T-helper 1 cell (primary cell): ENCODE results near the gene LILRA5.
"Not testable (repeated sequence)": the region's sequence is repeated elsewhere in the genome, so short reads cannot be mapped to it uniquely, and the experiment has no call there.

ENCODE experiments used
- DNase-seq, 5 donors: peaks; one replicate each; pipeline ENCODE4 v3.0.0-alpha.2; 2012 to 2020

LILRA5 gene

DNA sequence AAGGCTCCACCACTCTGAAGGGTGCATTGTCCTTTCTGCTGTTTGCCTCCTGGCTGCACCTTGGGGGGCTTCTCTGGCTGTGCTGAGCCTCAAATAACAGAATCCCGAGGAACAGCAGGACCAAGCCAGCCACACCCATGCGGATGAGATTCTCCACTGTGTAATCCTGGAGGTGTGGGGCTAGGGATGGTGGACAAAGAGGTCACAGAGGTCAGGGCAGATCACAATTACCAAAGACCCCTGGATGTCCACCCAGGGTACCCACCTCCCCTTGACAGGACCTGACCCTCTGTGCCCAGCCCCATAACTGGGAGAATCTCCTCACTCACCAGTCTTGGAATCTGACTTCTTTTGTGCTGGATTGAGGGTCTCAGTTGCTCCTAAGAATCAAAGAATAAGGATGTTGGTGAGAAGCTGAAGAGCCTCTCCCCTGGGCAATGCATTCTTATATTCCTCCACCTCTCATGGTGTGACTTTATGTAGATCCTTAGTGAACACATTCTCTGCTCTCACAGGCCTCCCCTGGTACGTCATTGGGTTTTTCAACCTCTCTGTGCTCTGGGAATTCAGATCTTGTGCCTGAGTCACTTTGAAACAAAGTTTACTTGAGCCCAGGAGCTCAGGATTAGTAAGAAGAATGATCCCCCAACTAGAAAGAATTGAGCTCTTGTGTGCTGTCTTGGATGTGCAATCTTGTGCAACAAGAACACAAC lies 20.8 kb upstream of the LILRA5 start:
- DNase-seq, result no peak

GRCh38 chr19:54332149-54332548 lies 19.2 kb upstream of the LILRA5 start:
- no peak for DNase-seq

GRCh38 chr19:54331626-54332025 lies 18.7 kb upstream of the LILRA5 start:
- no peak for DNase-seq

GRCh38 chr19:54329476-54330165 lies 16.7 kb upstream of the LILRA5 start:
- no peak for DNase-seq

DNA sequence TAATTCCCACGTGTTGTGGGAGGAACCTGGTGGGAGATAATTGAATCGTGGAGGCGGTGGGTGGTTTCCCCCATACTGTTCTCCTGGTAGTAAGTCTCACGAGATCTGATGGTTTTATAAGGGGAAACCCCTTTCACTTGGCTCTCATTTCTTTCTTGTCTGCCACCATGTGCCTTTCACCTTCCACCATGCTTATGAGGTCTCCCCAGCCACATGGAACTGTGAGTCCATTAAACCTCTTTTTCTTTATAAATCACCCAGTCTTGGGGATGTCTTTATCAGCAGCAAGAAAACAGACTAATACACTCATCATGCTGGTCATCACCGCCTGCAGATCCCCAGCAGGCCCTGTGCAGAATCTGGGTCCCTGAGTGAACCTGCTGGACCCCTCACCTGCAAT lies 15.8 kb upstream of the LILRA5 start:
- not testable (repeated sequence) for DNase-seq

- no peak for DNase-seq
These were observed 12.7 kb upstream of the LILRA5 start for GRCh38 chr19:54325631-54326030.

DNA sequence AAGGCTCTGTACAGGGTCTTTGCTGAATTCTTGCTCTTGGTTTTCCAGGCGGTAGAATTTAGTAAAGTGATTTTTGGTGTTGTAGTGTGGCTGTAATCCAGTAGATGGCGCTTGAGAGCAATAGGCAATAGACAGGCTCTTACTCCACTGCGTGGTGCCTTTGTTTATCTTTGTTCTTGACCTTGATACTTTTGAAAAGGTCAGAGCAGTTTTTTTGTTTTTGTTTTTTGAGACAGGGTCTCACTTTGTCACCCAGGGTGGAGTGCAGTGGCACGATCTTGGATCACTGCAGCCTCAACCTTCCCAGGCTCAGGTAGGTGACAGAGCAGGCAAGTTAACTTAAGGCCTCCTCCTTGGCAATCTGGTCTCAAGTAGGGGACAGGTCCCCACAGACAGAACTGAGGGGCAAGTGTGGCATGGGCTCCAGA lies 12.2 kb upstream of the LILRA5 start:
- peak in 4 of 5 donors; percentile 19 to 51 (median 44) for DNase-seq

DNA sequence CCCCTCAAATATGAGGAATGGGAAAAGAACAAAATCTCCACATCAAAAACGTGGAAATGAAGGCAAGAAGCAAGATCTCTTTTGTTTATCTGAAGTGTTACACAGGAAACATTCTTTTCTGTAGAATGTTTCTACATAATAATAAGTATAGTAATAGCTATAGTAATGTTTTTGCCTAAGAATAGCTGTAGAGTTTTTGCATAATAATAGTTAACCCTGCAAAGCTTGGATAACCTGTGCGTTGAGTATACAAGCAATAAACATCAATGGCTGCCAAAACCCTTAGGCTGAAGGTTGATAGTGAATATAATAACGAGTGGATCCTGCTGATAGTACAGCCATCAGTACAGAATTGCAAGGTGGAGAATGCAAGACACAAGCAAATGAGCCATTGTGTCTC lies 11.1 kb upstream of the LILRA5 start:
- DNase-seq, result no peak

DNA sequence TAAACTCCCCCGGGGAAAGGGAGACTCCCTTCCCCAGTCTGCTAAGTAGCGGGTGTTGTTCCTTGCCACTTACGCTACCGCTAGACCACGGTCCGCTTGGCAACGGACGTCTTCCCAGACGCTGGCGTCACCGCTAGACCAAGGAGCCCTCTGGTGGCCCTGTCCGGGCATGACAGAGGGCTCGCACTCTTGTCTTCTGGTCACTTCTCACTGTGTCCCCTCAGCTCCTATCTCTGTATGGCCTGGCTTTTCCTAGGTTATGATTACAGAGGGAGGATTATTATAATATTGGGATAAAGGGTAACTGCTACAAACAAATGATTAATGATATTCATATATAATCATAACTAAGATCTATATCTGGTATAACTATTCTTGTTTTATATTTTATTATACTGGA lies 10.0 kb upstream of the LILRA5 start:
- not testable (repeated sequence) for DNase-seq

DNA sequence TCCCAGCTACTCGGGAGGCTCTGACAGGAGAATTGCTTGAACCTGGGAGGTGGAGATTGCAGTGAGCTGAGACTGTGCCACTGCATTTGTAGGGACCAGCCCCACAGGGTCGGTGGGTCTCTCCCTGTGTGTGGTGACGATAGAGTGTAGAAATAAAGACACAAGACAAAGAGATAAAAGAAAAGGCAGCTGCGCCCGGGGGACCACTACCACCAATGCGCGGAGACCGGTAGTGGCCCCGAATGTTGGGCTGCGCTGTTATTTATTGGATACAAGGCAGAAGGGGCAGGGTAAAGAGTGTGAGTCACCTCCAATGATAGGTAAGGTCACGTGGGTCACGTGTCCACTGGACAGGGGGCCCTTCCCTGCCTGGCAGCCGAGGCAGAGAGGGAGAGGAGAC lies 9.3 kb upstream of the LILRA5 start:
- not testable (repeated sequence) for DNase-seq

DNA sequence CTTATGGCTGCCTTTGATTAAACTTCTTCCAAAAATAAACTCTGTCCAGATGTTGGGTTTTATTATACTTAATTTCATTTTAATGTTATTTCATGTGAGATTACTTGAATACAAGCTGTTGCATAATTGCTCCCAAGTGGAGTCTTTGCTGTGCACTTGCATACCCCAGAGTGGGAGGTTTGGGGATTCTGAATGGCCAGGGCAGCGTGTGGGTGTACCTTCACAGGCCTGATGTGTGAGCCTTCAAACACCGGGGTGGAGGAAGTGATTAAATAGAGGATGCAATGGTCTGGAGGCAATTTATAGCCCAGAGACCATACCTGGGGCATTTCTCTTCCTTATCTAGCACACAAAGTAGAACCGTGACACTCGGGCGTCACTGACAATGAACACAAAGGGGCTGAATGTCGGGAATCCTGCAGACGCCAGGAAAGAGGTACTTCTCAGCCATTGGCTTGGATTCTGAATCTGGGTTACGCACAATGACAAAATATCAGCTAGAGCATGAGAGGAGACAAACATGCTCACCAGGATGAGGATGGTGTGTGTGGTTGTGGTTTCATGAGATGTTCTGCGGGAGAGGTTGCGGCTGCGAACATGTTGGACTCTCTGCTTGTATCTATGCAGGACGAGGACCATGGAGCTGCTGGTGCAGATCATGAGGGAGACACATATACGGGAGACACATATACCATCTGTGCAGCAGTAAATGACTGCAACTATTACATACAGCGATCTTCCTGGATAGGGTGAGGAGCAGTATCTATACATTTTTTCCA lies 7.1 kb upstream of the LILRA5 start:
- DNase-seq, result no peak

GRCh38 chr19:54319049-54319448 lies 6.1 kb upstream of the LILRA5 start:
- no peak for DNase-seq

DNA sequence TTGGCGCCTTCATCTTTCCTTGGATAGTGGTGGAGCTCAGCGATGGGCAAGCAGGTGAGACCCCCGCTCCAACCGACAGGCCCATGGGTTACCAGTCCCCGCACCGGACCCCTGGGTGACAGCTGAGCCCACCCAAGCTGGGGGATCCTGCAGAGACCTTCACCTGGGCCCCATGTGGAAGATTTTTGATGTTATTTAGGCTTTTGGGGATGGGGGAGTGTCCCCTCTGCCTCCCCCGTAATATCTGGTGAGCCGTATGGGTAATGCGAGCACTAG lies 4.9 kb upstream of the LILRA5 start:
- DNase-seq, result no peak

DNA sequence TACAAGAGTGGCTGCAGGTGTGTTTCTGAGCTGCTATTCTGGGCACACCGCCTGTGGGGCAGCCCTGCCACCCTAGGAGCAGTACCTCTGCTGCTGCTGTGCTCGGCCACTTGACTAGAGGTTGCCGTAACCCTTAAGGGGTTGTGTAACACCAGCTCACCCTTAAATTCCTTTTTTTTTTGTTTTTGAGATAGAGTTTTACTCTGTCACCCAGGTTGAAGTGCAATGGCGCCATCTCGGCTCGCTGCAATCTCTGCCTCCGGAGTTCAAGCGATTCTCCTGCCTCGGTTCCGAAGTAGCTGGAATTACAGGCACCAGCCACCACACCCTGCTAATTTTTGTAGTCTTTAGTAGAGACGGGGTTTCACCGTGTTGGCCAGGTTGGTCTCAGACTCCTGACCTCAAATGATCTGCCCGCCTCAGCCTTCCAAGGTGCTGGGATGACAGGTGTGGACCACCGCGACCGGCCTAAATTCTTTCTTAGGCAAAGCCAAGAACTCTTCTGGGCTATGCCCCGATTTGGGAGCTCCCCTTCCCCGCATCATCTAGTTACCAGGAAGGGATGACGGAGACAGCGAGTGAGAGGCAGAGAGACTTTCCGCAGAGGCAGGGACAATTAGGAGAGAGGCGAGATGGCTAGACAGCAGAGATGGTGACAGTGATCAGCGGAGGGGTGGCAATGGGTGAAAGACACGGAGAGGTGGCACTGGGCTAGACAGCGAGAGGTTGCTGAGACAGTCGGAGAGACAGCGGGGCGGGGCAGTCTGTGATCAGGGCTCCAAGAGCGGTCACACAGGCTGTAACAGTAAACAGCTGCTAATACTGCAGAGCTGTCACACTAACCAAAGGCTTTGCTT lies 4.4 kb upstream of the LILRA5 start:
- no peak for DNase-seq

GRCh38 chr19:54316746-54317107 lies 3.8 kb upstream of the LILRA5 start:
- no peak for DNase-seq

GRCh38 chr19:54315956-54316355 lies 3.0 kb upstream of the LILRA5 start:
- DNase-seq, result no peak

- DNase-seq, result no peak
These were observed 955 bp downstream of the LILRA5 start for GRCh38 chr19:54312011-54312410.

DNA sequence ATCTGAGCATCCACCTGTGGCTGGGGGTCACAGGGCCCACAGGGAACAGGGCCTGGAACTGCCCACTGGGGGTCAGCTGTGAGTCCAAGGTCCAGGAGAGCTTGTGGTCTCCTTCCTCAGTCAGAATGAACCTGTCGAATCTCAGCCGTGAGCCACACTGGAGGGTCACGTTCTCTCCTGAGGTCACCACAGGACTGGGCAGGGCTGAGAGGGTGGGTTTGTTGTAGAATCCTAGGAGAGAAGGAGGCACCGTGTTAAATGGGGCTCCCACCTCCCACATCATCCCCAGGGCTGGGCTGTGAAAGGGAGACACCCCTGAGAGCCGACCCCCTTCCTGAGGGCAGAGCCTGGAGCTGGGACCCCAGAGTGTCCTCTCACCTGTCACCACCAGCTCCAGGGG lies 1.5 kb downstream of the LILRA5 start:
- DNase-seq, result no peak

- no peak for DNase-seq
These were observed 2.4 kb downstream of the LILRA5 start for GRCh38 chr19:54310543-54310942.

- DNase-seq, result no peak
These were observed 3.2 kb downstream of the LILRA5 start for GRCh38 chr19:54309811-54310210.

- DNase-seq, result no peak
These were observed 5.5 kb downstream of the LILRA5 start for GRCh38 chr19:54307389-54308020.

DNA sequence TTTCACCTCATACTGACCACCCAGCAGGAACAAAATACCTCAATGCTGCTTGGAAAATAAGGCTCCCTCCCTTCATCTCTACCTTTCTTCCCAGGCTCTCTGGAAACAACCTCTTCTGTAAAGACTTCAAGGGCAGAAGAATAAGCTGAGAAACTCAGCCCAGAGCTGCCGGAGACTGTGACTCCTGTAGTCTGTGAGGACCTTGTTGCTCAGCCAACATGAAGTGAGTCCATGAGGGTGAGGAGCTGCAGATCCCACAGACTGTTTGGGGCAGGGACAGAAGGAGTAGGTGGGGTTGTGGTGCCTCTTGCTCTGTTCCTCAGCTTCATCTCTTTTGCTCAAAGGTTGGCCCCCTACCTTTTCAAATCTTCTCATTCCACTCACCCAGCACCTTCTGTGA lies 7.8 kb downstream of the LILRA5 start:
- DNase-seq, result no peak

DNA sequence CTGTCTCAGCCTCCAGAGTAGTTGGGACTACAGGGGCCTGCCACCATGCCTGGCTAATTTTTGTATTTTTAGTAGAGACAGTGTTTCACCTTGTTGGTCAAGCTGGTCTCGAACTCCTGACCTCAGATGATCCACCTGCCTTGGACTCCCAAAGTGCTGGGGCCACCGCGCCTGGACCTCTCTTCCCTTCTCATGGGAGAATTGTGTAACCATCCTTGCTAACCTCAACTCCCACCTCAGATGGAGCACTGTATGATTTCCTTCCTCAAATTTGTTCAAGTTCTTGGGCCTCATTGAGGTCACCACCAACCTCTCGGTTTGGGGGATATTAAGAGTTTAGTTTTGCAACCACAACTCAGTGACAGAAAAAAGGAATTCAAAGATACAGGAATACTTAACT lies 10.7 kb downstream of the LILRA5 start:
- DNase-seq, result no peak
